Heart left ventricle (tissue), 13 donors: ENCODE results near the gene UMODL1.

ENCODE experiments used
- CTCF ChIP-seq, 12 donors: fragments of 200-600 bp; sonication (generic) in 4 of 12; IDR thresholded peaks; one replicate each; pipeline versions ENCODE4 v1.5.0 to v1.8.0; 2018 to 2022; ENCODE audit warnings: antibody characterized with exemption in 12 of 12, mild to moderate bottlenecking in 5 of 12
- POLR2A ChIP-seq, 2 donors: fragments of 450-650 bp; IDR thresholded peaks; one replicate each; pipeline ENCODE4 v1.6.1; 2017; ENCODE audit warnings: antibody characterized with exemption in 2 of 2, mild to moderate bottlenecking in 2 of 2, moderate library complexity in 2 of 2
- donor health status: ischemic (EF 13 %, LVEDD 7.1; RV severe dilation, severe dysfunction).
- donor health status: DM: no; HTN: yes; CAD: no.
- donor health status: DM: no; HTN: no; CAD: no.
- donor health status: ischemic (EF 25% LVEDD 6.9; RV normal size, moderate dysfunction).
- donor health status: ischemic (EF 25% LVEDD 5.7; RV mildly dilated, moderate dysfunction).
- donor health status: ischemic (EF 35%, LVEDD 5.7; RV mildly dilated, moderate dysfunction).
- donor health status: nonischemic (EF 11% LVEDD 7.7; RV severe dilation, severe dysfunction).
- donor health status: DM: yes; HTN: yes; CAD: no.
- donor health status: PGD.
- donor health status: ischemic (EF 29% LVEDD 5.4; RV normal size, mild dysfunction).
- donor health status: nonischemic (EF 23%, LVEDD 6.1; RV moderate dilation, normal function).

- TF ChIP-seq CTCF (IDR thresholded peaks at IDR 0.05) (no peak), POLR2A (IDR thresholded peaks at IDR 0.05) (no peak)
These were observed 3.4 kb upstream of the UMODL1 start for GRCh38 chr21:42067531-42068255.
